ENCODE results near the gene CYP11A1. TPM values are rescaled to one million over a fixed set of nuclear protein-coding genes. Genes with fewer than 3 reads are reported as not detected.
A peak's percentile ranks its signal among the peaks of the same experiment; 100 is the strongest.

Gene CYP11A1
- total and polyA plus RNA-seq, 10 of the 15 experiments (the other 5 are each of a cell fraction or from before 2014, with no cell fraction given): 0.11 to 1.2 (median 0.23) TPM; not detected in 5

GRCh38 chr15:74399511-74400312 lies 32.3 kb upstream of the CYP11A1 start (continued):
- TF ChIP-seq BCLAF1 (IDR thresholded peaks at IDR 0.05): no peak
- peak; percentile 73 for TF ChIP-seq MTA2 (IDR thresholded peaks at IDR 0.05; ENCODE audit: low read depth)
- TF ChIP-seq POU2F2 (IDR thresholded peaks at IDR 0.05; ENCODE audit: borderline replicate concordance, low read depth, low read length): peak; percentile 49; the same call in 1 of the 3 replicates
- TF ChIP-seq PKNOX1 (IDR thresholded peaks at IDR 0.05): peak; percentile 63; the same call in 1 of the 2 replicates
- no peak for TF ChIP-seq RBBP5 (conservative IDR thresholded peaks at IDR 0.05)
- TF ChIP-seq CREM (IDR thresholded peaks at IDR 0.05; ENCODE audit: low read depth): peak; percentile 48
- no peak for TF ChIP-seq BRCA1 (IDR thresholded peaks at IDR 0.05; ENCODE audit: low read depth, low read length)
- 0 out of 2 replicates have a peak, but pooled peaks have one; percentile 17 for TF ChIP-seq CHD2 (IDR thresholded peaks at IDR 0.05; ENCODE audit: borderline replicate concordance, low read depth, low read length)
- no peak for TF ChIP-seq EZH2 (IDR thresholded peaks at IDR 0.05; ENCODE audit: borderline replicate concordance, control insufficient read depth, low read depth, low read length)
